B cell (primary cell): Measurements from ENCODE around the gene ZNF638. TPM values are rescaled to one million over a fixed set of nuclear protein-coding genes. Genes with fewer than 3 reads are reported as not detected.

Experiments used
- ATAC-seq: fragments of 200-7000 bp; cut with Tn5 transposase; one replicate; pipeline ENCODE4 v1.10.0; 2021; ENCODE audit warnings: low read depth, mild to moderate bottlenecking, moderate number of reproducible peaks, moderate library complexity
- CTCF ChIA-PET: fragments of 350-600 bp; sonication (Branson Sonifier 250); formaldehyde crosslinking; loops from one replicate; lab custom pipeline; 2021; ENCODE audit warnings: antibody characterized with exemption, inconsistent platforms; lab: Charles Lee
- POLR2A ChIA-PET: fragments of 350-600 bp; sonication (Branson Sonifier 250); formaldehyde crosslinking; loops from one replicate; lab custom pipeline; 2021; ENCODE audit warnings: antibody characterized with exemption; lab: Charles Lee
- DNase-seq: peaks from one replicate; pipeline ENCODE4 v3.0.0; 2013
- H2AFZ ChIP-seq: 2 replicates; pipeline ENCODE4 v1.6.1; 2012; ENCODE audit warnings: mild to moderate bottlenecking, low read depth, low read length; ENCODE audit not compliant: insufficient read depth, poor library complexity, severe bottlenecking
- H3K27ac ChIP-seq, 2 donors: 1 replicate in 1 of 2; 2 replicates in 1 of 2; pipeline ENCODE4 v1.5.1; 2012 to 2013; ENCODE audit warnings: low read length in 2 of 2, mild to moderate bottlenecking in 2 of 2, moderate library complexity in 1 of 2
- H3K27me3 ChIP-seq, 4 experiments: fragments of 200-600 bp in 1 of 4; sonication (generic) in 1 of 4; replicated peaks in 1 of 4; 1 replicate in 2 of 4; 2 replicates in 2 of 4; pipeline versions ENCODE4 v1.6.1 to v1.7.0; 2013 to 2016; ENCODE audit warnings: low read length in 3 of 4, mild to moderate bottlenecking in 2 of 4, mixed read lengths in 1 of 4, moderate library complexity in 1 of 4; ENCODE audit not compliant: insufficient read depth in 4 of 4, control insufficient read depth in 3 of 4; ENCODE audit errors: control extremely low read depth in 1 of 4
- H3K36me3 ChIP-seq, 2 experiments: replicated peaks in 1 of 2; 1 replicate in 1 of 2; 2 replicates in 1 of 2; pipeline versions ENCODE4 v1.6.1 to v1.7.1; 2013; ENCODE audit warnings: low read length in 1 of 2; ENCODE audit not compliant: insufficient read depth in 2 of 2, control insufficient read depth in 1 of 2; ENCODE audit errors: control extremely low read depth in 1 of 2, extremely low read depth in 1 of 2
- H3K4me1 ChIP-seq, 2 donors: fragments of 200-600 bp in 1 of 2; sonication (generic) in 1 of 2; 1 replicate in 1 of 2; 2 replicates in 1 of 2; pipeline versions ENCODE4 v1.5.1 to v1.6.1; 2013 to 2017; ENCODE audit warnings: low read length in 2 of 2; ENCODE audit not compliant: control insufficient read depth in 2 of 2, insufficient read depth in 2 of 2
- H3K4me2 ChIP-seq: replicated peaks from 2 replicates; pipeline ENCODE3; 2012; ENCODE audit warnings: mild to moderate bottlenecking, low read depth, low read length; ENCODE audit not compliant: poor library complexity, severe bottlenecking
- H3K4me3 ChIP-seq, 5 experiments: fragments of 200-600 bp in 1 of 5; sonication (generic) in 1 of 5; 1 replicate in 3 of 5; 2 replicates in 2 of 5; pipeline versions ENCODE4 v1.5.1 to v1.7.0; 2011 to 2016; ENCODE audit warnings: low read length in 4 of 5, mild to moderate bottlenecking in 4 of 5, low read depth in 2 of 5, control low read depth in 1 of 5, moderate library complexity in 1 of 5; ENCODE audit not compliant: insufficient read depth in 1 of 5; ENCODE audit errors: control extremely low read depth in 1 of 5, extremely low read depth in 1 of 5
- H3K79me2 ChIP-seq: fragments of 200-600 bp; sonication (generic); one replicate; pipeline ENCODE4 v1.6.0; 2016; ENCODE audit warnings: low read length; ENCODE audit not compliant: control insufficient read depth, insufficient read depth
- H3K9ac ChIP-seq: fragments of 200-600 bp; sonication (generic); 2 replicates; pipeline ENCODE4 v1.6.1; 2017; ENCODE audit warnings: mild to moderate bottlenecking, low read length, moderate library complexity
- H3K9me3 ChIP-seq, 3 donors: one replicate each; pipeline versions ENCODE4 v1.6.1 to v1.7.1; 2013; ENCODE audit warnings: low read length in 2 of 3; ENCODE audit not compliant: control insufficient read depth in 2 of 3, insufficient read depth in 1 of 3; ENCODE audit errors: control extremely low read depth in 1 of 3
- H4K20me1 ChIP-seq: 2 replicates; pipeline ENCODE4 v1.6.0; 2012; ENCODE audit warnings: mild to moderate bottlenecking, low read length; ENCODE audit not compliant: insufficient read depth, control insufficient read depth, poor library complexity, severe bottlenecking
- H3K27ac Mint-ChIP-seq: one replicate; pipeline ENCODE4 v1.8.0; 2021; ENCODE audit warnings: mixed read lengths
- H3K27me3 Mint-ChIP-seq: one replicate; pipeline ENCODE4 v1.8.0; 2021; ENCODE audit warnings: mixed read lengths
- H3K4me1 Mint-ChIP-seq: one replicate; pipeline ENCODE4 v1.8.0; 2021; ENCODE audit warnings: mixed read lengths
- H3K4me3 Mint-ChIP-seq: one replicate; pipeline ENCODE4 v1.8.0; 2021; ENCODE audit warnings: mixed read lengths
- H3K9me3 Mint-ChIP-seq: one replicate; pipeline ENCODE4 v1.8.0; 2022; ENCODE audit warnings: mixed read lengths; ENCODE audit not compliant: insufficient read depth
- EZH2 ChIP-seq: IDR thresholded peaks from 2 replicates; pipeline ENCODE4 v1.6.1; 2012; ENCODE audit warnings: borderline replicate concordance, low read depth, mild to moderate bottlenecking, moderate library complexity, low read length; ENCODE audit not compliant: insufficient read depth, poor library complexity, severe bottlenecking
- WGBS: methylation state at CpG from one replicate; pipeline ENCODE4 v1.1.5; 2013; ENCODE audit warnings: missing lambda C conversion rate; ENCODE audit not compliant: insufficient coverage; 5-methylcytosine and 5-hydroxymethylcytosine counted together
- intact Hi-C: fragments of 100-400 bp; cut with micrococcal nuclease; formaldehyde crosslinking; loops from one replicate; pipeline ENCODE4 v1.10.0; 2022
- polyA plus RNA-seq: library from polyadenylated mRNA; depleted of rRNA; stranded (reverse); fragments of >200 nt; gene quantifications from 2 replicates; pipeline ENCODE4 v1.2.3, GENCODE V29; 2012
- total RNA-seq, 2 donors: library from RNA; stranded (reverse); fragments of 120-200 nt in 1 of 2; gene quantifications; 1 replicate in 1 of 2; 2 replicates in 1 of 2; pipeline versions ENCODE4 v1.2.3 to v1.2.4, GENCODE V29; 2013 to 2022
- TF ChIP-seq, protein P1 (sequence below): fragments of 200-600 bp; IDR thresholded peaks from one replicate; pipeline ENCODE4 v1.8.0; 2022; ENCODE audit warnings: antibody characterized with exemption, mild to moderate bottlenecking

Gene ZNF638
- total and polyA plus RNA-seq, 2 donors (not counting 1 experiment from before 2014, with no cell fraction given): 60.1 to 221 TPM

DNA sequence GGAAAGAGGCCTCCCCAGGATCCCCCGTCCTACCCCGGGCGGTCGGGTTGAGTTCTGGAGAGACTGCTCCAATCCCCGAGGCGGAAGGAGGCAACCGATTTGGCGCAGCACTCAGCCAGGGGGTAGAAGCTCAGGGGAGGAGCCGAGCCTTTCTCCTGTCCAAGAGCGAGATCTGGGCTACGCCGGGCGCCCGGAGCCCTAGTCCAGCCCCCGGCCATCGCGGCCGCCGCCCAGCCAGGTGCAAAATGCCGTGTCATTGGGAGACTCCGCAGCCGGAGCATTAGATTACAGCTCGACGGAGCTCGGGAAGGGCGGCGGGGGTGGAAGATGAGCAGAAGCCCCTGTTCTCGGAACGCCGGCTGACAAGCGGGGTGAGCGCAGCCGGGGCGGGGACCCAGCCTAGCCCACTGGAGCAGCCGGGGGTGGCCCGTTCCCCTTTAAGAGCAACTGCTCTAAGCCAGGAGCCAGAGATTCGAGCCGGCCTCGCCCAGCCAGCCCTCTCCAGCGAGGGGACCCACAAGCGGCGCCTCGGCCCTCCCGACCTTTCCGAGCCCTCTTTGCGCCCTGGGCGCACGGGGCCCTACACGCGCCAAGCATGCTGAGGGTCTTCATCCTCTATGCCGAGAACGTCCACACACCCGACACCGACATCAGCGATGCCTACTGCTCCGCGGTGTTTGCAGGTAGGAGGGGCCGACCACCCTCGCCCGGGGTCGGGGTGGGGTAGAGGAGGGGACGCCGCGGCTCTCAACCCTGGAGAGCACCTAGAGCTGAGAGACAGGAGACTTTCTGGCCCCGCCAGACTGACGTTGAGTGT is 122.0 kb downstream of the ZNF638 start, which contains the start of gene DYSF:
Gene DYSF, plus strand, starts transcription at position 158 of the 817 bp plus-strand sequence.
- Histone ChIP-seq H3K27me3 (peaks cover 0 to 42% (median 22%) of the 10 kb centered on the region in 4 experiments), H3K9me3 (peaks cover 0 to 2% (median 0%) of the 10 kb centered on the region in 3 donors), H3K27ac (no peak within 1 kb of the TSS), H3K4me2 (peak within 1 kb of the TSS; percentile 75), H3K79me2 (no peaks in the 10 kb centered on the region), H2AFZ (peak within 1 kb of the TSS; percentile 56), H4K20me1 (no peaks in the 10 kb centered on the region), H3K4me1 (peaks cover 24 to 28% of the 10 kb centered on the region in 2 donors), H3K9ac (peak within 1 kb of the TSS; percentile 47), H3K36me3 (no peaks in the 10 kb centered on the region), H3K4me3 (peak within 1 kb of the TSS; percentile 15 to 50 (median 43))
- ChIA-PET CTCF (no interaction called here), POLR2A (no interaction called here)
- Mint-ChIP-seq H3K27ac (no peak within 1 kb of the TSS), H3K27me3 (peaks cover 51% of the 10 kb centered on the region), H3K9me3 (no peaks in the 10 kb centered on the region), H3K4me1 (peaks cover 19% of the 10 kb centered on the region), H3K4me3 (peak within 1 kb of the TSS; percentile 69)
- DNase-seq (peak; percentile 37), ATAC-seq (no peak)
- TF ChIP-seq, protein P1, sequence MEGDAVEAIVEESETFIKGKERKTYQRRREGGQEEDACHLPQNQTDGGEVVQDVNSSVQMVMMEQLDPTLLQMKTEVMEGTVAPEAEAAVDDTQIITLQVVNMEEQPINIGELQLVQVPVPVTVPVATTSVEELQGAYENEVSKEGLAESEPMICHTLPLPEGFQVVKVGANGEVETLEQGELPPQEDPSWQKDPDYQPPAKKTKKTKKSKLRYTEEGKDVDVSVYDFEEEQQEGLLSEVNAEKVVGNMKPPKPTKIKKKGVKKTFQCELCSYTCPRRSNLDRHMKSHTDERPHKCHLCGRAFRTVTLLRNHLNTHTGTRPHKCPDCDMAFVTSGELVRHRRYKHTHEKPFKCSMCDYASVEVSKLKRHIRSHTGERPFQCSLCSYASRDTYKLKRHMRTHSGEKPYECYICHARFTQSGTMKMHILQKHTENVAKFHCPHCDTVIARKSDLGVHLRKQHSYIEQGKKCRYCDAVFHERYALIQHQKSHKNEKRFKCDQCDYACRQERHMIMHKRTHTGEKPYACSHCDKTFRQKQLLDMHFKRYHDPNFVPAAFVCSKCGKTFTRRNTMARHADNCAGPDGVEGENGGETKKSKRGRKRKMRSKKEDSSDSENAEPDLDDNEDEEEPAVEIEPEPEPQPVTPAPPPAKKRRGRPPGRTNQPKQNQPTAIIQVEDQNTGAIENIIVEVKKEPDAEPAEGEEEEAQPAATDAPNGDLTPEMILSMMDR: no peak
- no peak for TF ChIP-seq EZH2
- WGBS: 6% methylated on average over 66 of the region's 66 CpGs
- intact Hi-C loops: no loop called here
